SJSA1 (cell line): ENCODE data around the gene STAT3. TPM values are rescaled to one million over a fixed set of nuclear protein-coding genes. Genes with fewer than 3 reads are reported as not detected.
"Not testable (repeated sequence)": the region's sequence is repeated elsewhere in the genome, so short reads cannot be mapped to it uniquely, and the experiment has no call there.

ENCODE experiments used
- DNase-seq, 2 experiments: peaks; one replicate each; pipeline ENCODE4 v3.0.0-alpha.2; 2015 to 2020; ENCODE audit warnings: low spot score in 2 of 2, low read depth in 1 of 2
- H3K27ac ChIP-seq: fragments of 250-450 bp; sonication (Bioruptor Pico); 2 replicates; pipeline ENCODE4 v1.5.1; 2020; ENCODE audit warnings: mild to moderate bottlenecking, moderate library complexity
- H3K27me3 ChIP-seq: fragments of 250-450 bp; sonication (Bioruptor Pico); replicated peaks from 2 replicates; pipeline ENCODE4 v1.5.1; 2020; ENCODE audit warnings: mild to moderate bottlenecking, moderate library complexity
- H3K36me3 ChIP-seq: fragments of 250-450 bp; sonication (Bioruptor Pico); 2 replicates; pipeline ENCODE4 v1.5.1; 2020; ENCODE audit warnings: mild to moderate bottlenecking
- H3K4me1 ChIP-seq: fragments of 250-450 bp; sonication (Bioruptor Pico); replicated peaks from 2 replicates; pipeline ENCODE4 v1.6.1; 2021; ENCODE audit warnings: mild to moderate bottlenecking
- H3K4me3 ChIP-seq: fragments of 250-450 bp; sonication (Bioruptor Pico); 2 replicates; pipeline ENCODE4 v1.5.1; 2020; ENCODE audit warnings: mild to moderate bottlenecking
- H3K9me3 ChIP-seq: fragments of 250-450 bp; sonication (Bioruptor Pico); replicated peaks from 2 replicates; pipeline ENCODE4 v1.5.1; 2020; ENCODE audit warnings: mild to moderate bottlenecking
- total RNA-seq: library from RNA; depleted of rRNA; stranded (reverse); fragments of >200 nt; shearing (Covaris generic); gene quantifications from 2 replicates; pipeline ENCODE4 v1.2.3, GENCODE V29; 2014; rRNA removed

STAT3 gene
- total RNA-seq, 1 experiment from 2014 or later: 65.8 TPM

GRCh38 chr17:42268236-42268635 is 120.0 kb downstream of the STAT3 start:
- no peaks in the 10 kb centered on the region for H3K9me3 ChIP-seq
- H3K4me1 ChIP-seq: peaks cover 45% of the 10 kb centered on the region
- no peak overlapping the region for H3K27ac ChIP-seq
- H3K36me3 ChIP-seq: no peaks in the 10 kb centered on the region
- H3K27me3 ChIP-seq: no peaks in the 10 kb centered on the region
- no peak overlapping the region for H3K4me3 ChIP-seq
- no peak for DNase-seq

GRCh38 chr17:42266918-42267766 is 121.1 kb downstream of the STAT3 start:
- Histone ChIP-seq H3K36me3 (no peaks in the 10 kb centered on the region), H3K4me1 (peaks cover 45% of the 10 kb centered on the region), H3K9me3 (no peaks in the 10 kb centered on the region), H3K27ac (peak overlapping the region; percentile 87), H3K4me3 (no peak overlapping the region), H3K27me3 (no peaks in the 10 kb centered on the region)
- DNase-seq: peak; percentile 79 to 94

- Histone ChIP-seq H3K4me1 (peaks cover 45% of the 10 kb centered on the region), H3K9me3 (no peaks in the 10 kb centered on the region), H3K36me3 (no peaks in the 10 kb centered on the region), H3K27ac (peak overlapping the region; percentile 87), H3K4me3 (no peak overlapping the region), H3K27me3 (no peaks in the 10 kb centered on the region)
- DNase-seq: no peak
These were observed 121.8 kb downstream of the STAT3 start for GRCh38 chr17:42266462-42266861.

DNA sequence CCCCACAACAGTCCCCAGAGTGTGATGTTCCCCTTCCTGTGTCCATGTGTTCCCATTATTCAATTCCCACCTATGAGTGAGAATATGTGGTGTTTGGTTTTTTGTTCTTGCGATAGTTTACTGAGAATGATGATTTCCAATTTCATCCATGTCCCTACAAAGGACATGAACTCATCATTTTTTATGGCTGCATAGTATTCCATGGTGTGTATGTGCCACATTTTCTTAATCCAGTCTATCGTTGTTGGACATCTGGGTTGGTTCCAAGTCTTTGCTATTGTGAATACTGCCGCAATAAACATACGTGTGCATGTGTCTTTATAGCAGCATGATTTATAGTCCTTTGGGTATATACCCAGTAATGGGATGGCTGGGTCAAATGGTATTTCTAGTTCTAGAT is 123.9 kb downstream of the STAT3 start:
- not testable (repeated sequence) for H3K36me3 ChIP-seq, DNase-seq, H3K4me3 ChIP-seq

More for the DNA sequence above, 123.9 kb downstream of the STAT3 start:
- peaks cover 37% of the 10 kb centered on the region for H3K4me1 ChIP-seq
- H3K27me3 ChIP-seq, H3K27ac ChIP-seq, H3K9me3 ChIP-seq: not testable (repeated sequence)

Other genes starting within 250 kb of the STAT3 start
- 50.7 and 108 TPM in 2 replicates for gene RAB5C, start 233.5 kb downstream of the STAT3 start, total RNA-seq
- not detected in 2 replicates for gene KCNH4, start 207.3 kb downstream of the STAT3 start, total RNA-seq
- gene HCRT, start 203.0 kb downstream of the STAT3 start, total RNA-seq: not detected in 2 replicates
- 8.1 and 13.2 TPM in 2 replicates for gene GHDC, start 193.9 kb downstream of the STAT3 start, total RNA-seq
- gene STAT5B, start 112.1 kb downstream of the STAT3 start, total RNA-seq: 22.1 and 36.0 TPM in 2 replicates
- gene STAT5A, start 99.9 kb downstream of the STAT3 start, total RNA-seq: 4.6 and 4.8 TPM in 2 replicates
- gene CAVIN1, start 34.8 kb upstream of the STAT3 start, total RNA-seq: 319 and 331 TPM in 2 replicates
- 11.8 and 14.8 TPM in 2 replicates for gene ATP6V0A1, start 70.4 kb upstream of the STAT3 start, total RNA-seq
- 16.2 and 26.8 TPM in 2 replicates for gene NAGLU, start 147.8 kb upstream of the STAT3 start, total RNA-seq
- gene HSD17B1, start 164.5 kb upstream of the STAT3 start, total RNA-seq: 0.13 and 1.5 TPM in 2 replicates
- gene COASY, start 173.7 kb upstream of the STAT3 start, total RNA-seq: 10.2 and 15.4 TPM in 2 replicates
- gene MLX, start 178.7 kb upstream of the STAT3 start, total RNA-seq: 20.1 and 35.0 TPM in 2 replicates
- gene PSMC3IP, start 189.3 kb upstream of the STAT3 start, total RNA-seq: 18.4 and 22.3 TPM in 2 replicates
- 27.0 and 30.4 TPM in 2 replicates for gene RETREG3, start 220.9 kb upstream of the STAT3 start, total RNA-seq
- 45.5 and 81.4 TPM in 2 replicates for gene TUBG1, start 221.2 kb upstream of the STAT3 start, total RNA-seq